Measurements from ENCODE around the gene MAMLD1.
"Not testable (repeated sequence)": the region's sequence is repeated elsewhere in the genome, so short reads cannot be mapped to it uniquely, and the experiment has no call there.

The MAMLD1 gene

DNA sequence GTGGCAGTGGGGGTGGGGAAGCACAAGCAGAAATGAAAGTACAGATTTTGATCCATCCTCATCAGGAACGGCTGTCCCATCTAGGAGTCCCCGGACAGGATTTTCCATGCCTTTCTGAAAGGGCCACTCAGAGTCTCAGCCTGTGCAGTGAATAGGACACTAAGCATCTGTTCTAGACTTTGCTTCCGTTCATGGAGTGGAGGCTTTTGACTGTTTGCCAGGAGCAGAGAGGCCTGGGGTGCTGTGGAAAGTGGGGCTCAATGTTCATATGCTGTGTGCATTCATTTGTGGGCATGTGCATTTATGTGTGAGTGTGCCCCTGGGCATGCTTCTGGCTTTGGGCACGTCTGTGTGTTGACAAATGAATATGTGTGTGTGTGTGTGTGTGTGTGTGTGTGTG lies 25.6 kb upstream of the MAMLD1 start:
- Mint-ChIP-seq H3K27me3 (no peaks in the 10 kb centered on the region), H3K4me3 (no peak overlapping the region), H3K4me1 (peaks cover 9% of the 10 kb centered on the region), H3K9me3 (no peaks in the 10 kb centered on the region), H3K27ac (no peak overlapping the region)
- no peak for DNase-seq
- ATAC-seq: no peak

DNA sequence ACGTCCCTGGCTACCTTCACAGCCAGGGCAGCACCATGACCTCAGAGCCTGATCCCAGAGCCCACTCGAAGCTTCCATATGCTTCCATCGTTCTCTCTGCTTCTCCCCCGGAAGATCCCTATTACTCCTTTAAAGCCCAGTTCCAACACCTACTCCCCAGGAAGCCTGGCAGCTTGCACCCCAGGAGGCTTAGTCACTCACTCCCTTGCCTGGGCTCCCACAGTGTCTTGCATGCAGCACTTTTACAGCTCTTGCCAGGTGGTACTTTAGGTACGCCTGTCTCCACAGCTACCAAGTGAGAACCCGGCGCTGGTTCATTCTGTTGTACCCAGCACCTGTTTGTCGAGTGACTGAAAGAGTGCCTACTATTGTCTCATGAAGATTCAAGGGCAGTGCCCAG lies 24.5 kb upstream of the MAMLD1 start:
- DNase-seq (no peak), ATAC-seq (no peak)
- no peaks in the 10 kb centered on the region for H3K27me3 Mint-ChIP-seq
- H3K4me1 Mint-ChIP-seq: no peaks in the 10 kb centered on the region
- no peaks in the 10 kb centered on the region for H3K9me3 Mint-ChIP-seq
- no peak overlapping the region for H3K4me3 Mint-ChIP-seq
- H3K27ac Mint-ChIP-seq: no peak overlapping the region

DNA sequence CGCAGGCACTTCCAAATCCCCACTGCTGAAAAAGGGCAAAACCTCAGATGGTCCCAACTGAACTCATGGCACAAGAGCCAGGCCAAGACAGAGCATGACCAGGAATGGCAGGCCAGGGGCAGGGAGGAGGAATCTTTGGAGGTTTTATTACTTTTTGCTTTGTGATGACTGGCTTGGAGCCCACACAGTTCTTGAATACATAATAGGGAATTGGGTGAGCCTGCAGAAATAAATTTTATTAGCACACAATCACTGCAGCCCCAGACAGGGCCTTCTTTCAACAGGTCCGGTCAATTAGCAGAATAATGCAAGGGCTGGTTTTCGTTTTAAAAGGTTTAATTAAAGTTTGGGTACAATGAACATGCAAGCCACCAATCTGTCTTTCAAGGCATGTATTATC lies 23.4 kb upstream of the MAMLD1 start:
- Mint-ChIP-seq H3K4me1 (no peaks in the 10 kb centered on the region), H3K9me3 (no peaks in the 10 kb centered on the region), H3K27me3 (no peaks in the 10 kb centered on the region), H3K4me3 (no peak overlapping the region), H3K27ac (no peak overlapping the region)
- no peak for DNase-seq
- ATAC-seq: no peak

DNA sequence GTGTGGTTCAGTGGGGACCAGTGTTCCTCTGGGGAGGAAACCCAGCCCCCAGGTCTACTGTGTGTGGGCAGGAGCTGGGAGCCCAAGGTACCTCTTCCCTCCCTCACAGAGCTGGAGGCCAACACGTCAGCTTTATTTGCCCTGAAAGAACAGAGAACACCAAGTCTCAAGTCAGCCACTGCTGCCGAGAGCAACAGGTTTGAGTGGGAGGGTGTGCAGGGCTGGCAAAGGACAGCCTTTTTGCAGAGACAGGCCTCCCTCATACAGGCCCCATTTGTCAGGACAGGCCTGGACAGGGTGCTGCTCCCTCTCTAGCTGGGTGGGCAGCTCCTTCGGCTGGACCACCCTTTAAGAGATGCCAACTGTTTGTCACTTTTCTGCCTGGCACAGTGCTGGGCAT lies 22.8 kb upstream of the MAMLD1 start:
- H3K27me3 Mint-ChIP-seq, H3K4me3 Mint-ChIP-seq, ATAC-seq, H3K9me3 Mint-ChIP-seq, H3K4me1 Mint-ChIP-seq, DNase-seq, H3K27ac Mint-ChIP-seq: not testable (repeated sequence)

DNA sequence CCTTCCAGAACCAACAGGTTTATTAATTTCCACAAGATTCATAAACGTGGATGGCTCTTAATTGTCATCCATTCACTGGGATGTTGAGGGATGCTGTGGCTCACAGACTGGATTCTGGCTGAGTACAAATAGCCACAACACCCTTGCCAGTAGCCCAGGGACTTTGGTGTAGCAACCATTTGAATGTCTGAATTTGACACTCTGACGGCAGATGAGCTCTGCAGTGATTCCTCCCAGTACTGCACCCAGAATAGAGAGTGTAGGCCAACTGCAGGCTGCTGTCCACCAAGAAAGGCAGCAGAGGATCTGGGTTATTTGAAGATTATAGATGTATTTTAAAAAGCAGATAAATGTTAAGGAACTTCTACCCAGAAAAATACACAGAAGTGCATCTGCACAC lies 15.6 kb upstream of the MAMLD1 start:
- DNase-seq (no peak), ATAC-seq (no peak)
- Mint-ChIP-seq H3K9me3 (no peaks in the 10 kb centered on the region), H3K4me3 (no peak overlapping the region), H3K27ac (no peak overlapping the region), H3K27me3 (peaks cover 7% of the 10 kb centered on the region), H3K4me1 (no peaks in the 10 kb centered on the region)

DNA sequence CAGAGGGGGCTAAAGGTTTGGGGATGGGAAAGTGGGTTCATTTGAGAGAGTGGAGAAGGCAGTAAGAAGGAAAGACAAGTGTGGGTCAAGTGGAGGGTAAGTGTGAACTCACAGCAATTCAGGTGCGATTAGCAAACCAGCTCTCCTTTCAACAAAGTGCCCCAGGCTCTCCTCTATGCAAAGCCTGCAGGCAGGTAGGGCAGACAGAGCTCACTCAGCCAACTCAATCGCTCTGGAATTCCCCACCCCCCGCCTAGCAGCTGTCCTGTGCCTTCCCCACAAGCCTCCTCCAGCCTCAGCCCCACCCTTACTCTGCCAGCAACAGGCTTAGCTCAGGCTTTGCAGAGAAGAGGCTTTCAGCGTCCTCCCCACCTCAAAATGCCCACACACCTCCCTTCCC lies 14.8 kb upstream of the MAMLD1 start:
- ATAC-seq (no peak), DNase-seq (no peak)
- no peak overlapping the region for H3K27ac Mint-ChIP-seq
- H3K4me1 Mint-ChIP-seq: no peaks in the 10 kb centered on the region
- no peaks in the 10 kb centered on the region for H3K9me3 Mint-ChIP-seq
- no peak overlapping the region for H3K4me3 Mint-ChIP-seq
- peaks cover 7% of the 10 kb centered on the region for H3K27me3 Mint-ChIP-seq

DNA sequence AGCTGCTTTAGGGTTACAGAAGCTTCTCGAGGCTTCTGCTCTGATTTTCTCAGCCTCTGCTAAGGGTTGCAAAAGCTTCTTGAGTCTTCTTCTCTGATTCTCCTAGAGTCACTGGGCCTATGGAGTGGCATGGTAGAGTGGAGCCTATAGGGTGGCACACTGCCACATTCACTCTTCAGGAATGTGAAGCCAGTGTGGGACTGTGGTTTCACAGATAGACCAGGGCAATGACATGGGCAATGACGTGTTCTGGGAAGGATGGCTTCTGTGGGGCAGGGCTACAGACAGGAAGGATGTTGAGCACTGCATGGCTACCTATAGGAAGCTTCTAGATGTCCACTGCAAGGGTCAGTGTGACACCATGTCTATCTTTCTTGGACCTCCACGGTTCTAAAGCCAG lies 11.0 kb upstream of the MAMLD1 start:
- H3K4me3 Mint-ChIP-seq: no peak overlapping the region
- H3K27me3 Mint-ChIP-seq: peaks cover 7% of the 10 kb centered on the region
- no peak overlapping the region for H3K27ac Mint-ChIP-seq
- no peak for ATAC-seq
- no peaks in the 10 kb centered on the region for H3K4me1 Mint-ChIP-seq
- no peak for DNase-seq
- H3K9me3 Mint-ChIP-seq: no peaks in the 10 kb centered on the region

DNA sequence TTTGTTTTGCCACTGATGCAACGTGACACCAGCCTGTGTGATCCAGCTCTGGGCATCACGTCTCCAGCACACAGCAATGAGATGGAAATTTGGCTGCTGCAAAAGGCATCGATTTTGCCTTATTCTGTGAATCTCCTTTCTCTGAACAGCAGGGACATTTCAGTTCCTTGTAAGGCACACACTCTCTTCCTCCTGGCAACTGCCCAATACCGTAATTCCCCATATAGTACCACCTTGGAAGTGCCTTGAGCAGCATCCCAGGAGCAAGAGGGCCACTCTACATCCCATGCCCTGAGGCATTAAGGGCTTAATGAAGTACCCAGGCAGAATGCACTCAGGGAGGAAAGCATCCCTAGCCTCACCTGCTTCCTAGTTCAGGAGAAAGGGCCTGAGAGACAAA lies 10.5 kb upstream of the MAMLD1 start:
- ATAC-seq (no peak), DNase-seq (no peak)
- no peaks in the 10 kb centered on the region for H3K9me3 Mint-ChIP-seq
- no peak overlapping the region for H3K27ac Mint-ChIP-seq
- H3K4me3 Mint-ChIP-seq: no peak overlapping the region
- H3K4me1 Mint-ChIP-seq: no peaks in the 10 kb centered on the region
- H3K27me3 Mint-ChIP-seq: peaks cover 7% of the 10 kb centered on the region

DNA sequence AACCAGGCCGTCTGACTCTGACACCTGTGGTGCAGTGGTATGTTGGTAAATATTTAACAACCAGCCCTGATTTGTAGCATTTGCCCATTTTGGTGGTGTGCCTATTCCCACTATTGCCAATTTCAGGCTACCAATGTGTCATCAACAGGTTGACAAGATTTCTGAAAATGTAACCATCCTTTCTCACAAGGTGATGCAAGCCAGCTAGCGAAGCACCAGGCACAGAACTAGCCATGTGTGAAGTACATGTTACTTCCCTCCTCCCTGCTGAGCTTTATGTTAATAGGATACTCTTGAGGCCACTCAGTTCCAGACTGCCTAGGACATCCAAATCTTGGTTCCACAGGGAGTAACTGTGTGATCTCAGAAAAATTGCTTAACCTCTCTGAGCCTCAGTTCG lies 7.2 kb upstream of the MAMLD1 start:
- DNase-seq: no peak
- peaks cover under 1% of the 10 kb centered on the region for H3K4me1 Mint-ChIP-seq
- no peak for ATAC-seq
- H3K27ac Mint-ChIP-seq: no peak overlapping the region
- no peaks in the 10 kb centered on the region for H3K9me3 Mint-ChIP-seq
- no peak overlapping the region for H3K4me3 Mint-ChIP-seq
- H3K27me3 Mint-ChIP-seq: peaks cover 26% of the 10 kb centered on the region

DNA sequence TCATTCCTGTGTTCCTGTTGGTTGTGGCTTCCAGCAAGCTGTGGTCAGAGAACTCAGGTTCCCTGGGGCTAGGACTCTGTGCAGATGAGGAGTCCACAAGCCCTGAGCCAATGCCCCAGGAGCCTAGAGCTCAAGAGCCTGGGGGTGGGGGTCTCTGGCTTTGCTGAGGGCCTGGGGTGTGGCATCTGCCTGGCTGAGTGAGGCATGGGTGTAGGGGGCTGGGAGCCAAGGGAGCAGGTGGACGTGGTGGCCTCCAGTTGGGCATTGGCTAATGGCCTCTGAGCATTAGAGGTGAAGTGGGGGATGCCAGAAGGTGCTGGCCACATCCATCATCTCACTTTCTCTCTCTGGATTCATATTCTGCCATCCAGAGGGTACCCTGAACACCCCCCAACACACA lies 5.3 kb upstream of the MAMLD1 start:
- Mint-ChIP-seq H3K27me3 (peaks cover 45% of the 10 kb centered on the region), H3K4me1 (peaks cover 20% of the 10 kb centered on the region), H3K4me3 (no peak overlapping the region), H3K9me3 (no peaks in the 10 kb centered on the region), H3K27ac (no peak overlapping the region)
- DNase-seq (no peak), ATAC-seq (no peak)

DNA sequence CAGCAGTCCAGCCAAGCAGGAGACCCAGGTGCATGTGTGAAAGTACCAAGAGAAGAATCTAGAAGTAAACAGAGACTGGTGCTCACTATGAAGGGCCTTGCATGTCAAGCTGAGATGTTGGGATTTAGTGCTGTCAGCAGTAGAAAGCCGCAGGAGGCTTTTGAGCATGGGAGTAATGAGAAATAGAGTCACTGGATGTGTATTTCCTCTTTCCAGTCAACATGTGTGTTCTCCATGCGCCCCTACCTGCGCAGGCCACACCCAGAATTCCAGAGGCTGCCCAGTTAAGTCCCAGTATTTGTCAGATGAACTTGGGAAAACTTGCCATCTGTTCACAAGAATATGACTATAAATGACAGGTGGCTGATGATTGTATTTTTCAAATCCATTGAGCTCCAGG lies 4.5 kb upstream of the MAMLD1 start:
- no peak for DNase-seq
- Mint-ChIP-seq H3K4me1 (peaks cover 22% of the 10 kb centered on the region), H3K9me3 (no peaks in the 10 kb centered on the region), H3K27ac (no peak overlapping the region), H3K27me3 (peaks cover 47% of the 10 kb centered on the region), H3K4me3 (no peak overlapping the region)
- no peak for ATAC-seq

DNA sequence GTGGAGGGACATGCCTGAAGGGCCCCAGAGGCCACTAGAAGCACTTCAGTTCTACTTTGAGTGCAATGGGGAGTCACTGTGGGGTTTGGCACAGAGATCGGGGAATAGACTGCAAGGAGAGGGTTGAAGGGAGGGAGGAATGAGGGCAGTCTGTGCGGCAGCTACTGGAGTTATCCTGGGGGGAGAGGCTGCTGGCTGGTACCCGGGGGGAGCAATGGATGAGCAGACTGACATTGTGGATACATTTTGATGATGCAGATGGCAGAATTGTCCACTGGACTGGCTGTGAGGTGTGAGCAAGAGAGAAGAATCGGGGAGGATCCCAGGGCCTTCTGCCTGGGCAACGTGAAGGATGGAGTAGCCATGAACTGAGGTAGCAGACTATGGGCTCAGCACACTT lies 2.8 kb upstream of the MAMLD1 start:
- ATAC-seq (no peak), DNase-seq (no peak)
- H3K9me3 Mint-ChIP-seq: no peaks in the 10 kb centered on the region
- H3K27me3 Mint-ChIP-seq: peaks cover 47% of the 10 kb centered on the region
- H3K4me3 Mint-ChIP-seq: no peak overlapping the region
- peaks cover 22% of the 10 kb centered on the region for H3K4me1 Mint-ChIP-seq
- no peak overlapping the region for H3K27ac Mint-ChIP-seq

DNA sequence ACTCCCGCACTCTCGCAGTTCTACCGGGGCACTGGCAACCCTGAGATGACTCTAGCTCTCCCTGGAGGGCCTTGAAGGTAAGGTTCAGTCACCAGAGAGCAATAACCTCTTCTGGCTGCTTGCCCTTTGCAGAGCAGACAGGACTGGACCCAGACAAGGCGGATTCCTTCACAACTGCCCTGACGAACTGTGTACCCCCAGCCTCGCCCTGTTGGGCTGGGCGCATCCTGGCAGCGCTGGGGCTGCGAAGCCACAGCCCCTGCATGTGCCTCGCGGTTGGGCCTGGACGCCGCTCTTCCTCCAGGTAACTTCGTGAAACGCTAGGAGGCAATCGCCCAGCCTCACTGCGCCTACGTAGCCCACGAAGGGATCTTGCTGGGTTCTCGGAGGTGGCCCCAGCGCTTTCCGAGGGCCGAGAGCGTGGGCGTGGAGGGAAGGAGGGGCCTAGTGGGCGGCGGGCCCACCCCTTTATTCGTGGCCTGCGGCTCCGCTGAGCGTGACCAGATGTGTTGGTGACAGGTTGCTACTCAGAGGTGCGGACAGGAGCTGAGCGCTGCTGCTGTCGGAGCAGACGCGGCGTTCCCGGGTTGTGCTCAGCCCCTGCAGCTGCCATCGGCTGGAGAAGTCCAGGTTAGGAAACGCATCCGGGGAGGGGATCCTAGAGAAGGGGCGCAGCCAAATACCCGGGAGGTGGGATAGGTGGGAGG lies 1.9 kb upstream of the MAMLD1 start:
- peak overlapping the region in 1 of 2 donors; percentile 65 for H3K27ac Mint-ChIP-seq
- ATAC-seq: peak; percentile 40
- H3K27me3 Mint-ChIP-seq: peaks cover 47% of the 10 kb centered on the region
- H3K4me1 Mint-ChIP-seq: peaks cover 30% of the 10 kb centered on the region
- H3K9me3 Mint-ChIP-seq: no peaks in the 10 kb centered on the region
- peak; percentile 36 to 47 for DNase-seq
- H3K4me3 Mint-ChIP-seq: peak overlapping the region; percentile 93 to 98

DNA sequence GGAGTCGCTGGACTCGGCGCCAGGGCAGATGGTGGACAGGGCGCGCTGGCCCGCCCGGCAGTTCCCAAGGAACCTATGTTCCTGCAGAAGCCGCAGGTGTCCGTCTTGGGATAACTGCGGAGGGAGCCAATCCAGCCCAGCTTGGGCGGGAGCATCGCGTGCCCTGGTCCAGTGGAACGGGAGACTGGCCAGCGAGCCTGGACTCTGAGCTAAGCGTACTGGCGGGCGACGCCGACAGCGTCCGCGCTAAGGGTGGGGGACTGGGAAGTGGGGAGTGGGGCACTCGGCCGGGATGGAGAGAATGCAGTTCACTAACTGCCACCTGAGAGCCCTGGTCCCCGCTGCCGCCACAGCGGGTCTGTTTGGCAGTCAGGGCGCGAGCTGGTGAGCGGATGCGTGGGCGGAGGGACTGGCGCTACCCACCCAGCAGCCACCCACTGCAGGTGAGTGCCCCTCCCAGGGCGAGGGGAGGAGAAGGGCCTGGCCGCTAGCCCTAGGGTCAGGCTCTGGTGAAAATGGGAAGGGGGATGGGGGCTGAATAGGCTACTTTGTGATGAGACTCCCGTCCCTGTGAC lies 1.3 kb upstream of the MAMLD1 start:
- Mint-ChIP-seq H3K4me3 (peak overlapping the region; percentile 93 to 98), H3K9me3 (no peaks in the 10 kb centered on the region), H3K4me1 (peaks cover 36% of the 10 kb centered on the region), H3K27ac (peak overlapping the region in 1 of 2 donors; percentile 65), H3K27me3 (peaks cover 47% of the 10 kb centered on the region)
- ATAC-seq (no peak), DNase-seq (peak; percentile 25 to 32)

DNA sequence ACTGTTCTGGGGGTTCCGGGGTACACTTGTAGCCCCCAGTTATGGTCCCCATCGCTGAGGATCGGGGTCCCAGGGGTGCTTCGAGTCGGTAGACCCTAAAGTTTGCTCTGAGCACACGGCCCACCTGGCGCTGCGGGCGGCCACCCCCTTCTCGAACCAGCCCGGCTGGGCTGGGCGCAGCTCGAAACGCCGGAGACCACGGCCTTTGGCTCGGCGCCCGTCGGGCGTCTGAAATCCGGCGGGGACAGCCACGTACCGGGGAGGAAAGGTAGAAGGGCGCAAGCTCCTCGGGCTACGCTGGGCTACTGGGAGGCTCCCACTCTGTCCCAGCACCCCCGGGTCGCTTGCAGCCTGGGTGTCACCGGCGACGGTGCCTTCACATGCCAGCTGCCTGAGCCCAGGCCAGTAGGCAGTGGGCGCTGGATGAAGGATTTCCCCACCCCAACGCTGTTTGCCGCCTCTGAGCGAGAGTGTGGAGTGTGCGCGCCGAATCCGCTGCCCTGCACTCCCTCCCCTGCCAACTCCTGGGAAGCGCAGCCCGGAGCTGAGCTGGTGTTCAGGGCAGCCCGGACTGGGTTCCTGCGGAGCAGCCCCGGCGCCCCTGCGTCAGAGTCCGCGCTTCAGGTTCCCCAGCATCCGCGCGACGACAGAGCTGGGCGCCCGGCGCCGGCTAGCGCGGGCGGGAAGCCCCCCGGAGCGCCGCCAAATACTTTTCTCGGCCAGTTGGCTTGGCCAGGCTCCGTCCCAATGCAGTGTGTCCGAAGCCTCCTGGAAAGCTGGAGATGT lies 637 bp downstream of the MAMLD1 start:
- peak; percentile 32 for ATAC-seq
- Mint-ChIP-seq H3K27me3 (peaks cover 37% of the 10 kb centered on the region), H3K27ac (peak overlapping the region in 1 of 2 donors; percentile 59), H3K4me1 (peaks cover 38% of the 10 kb centered on the region), H3K4me3 (peak overlapping the region; percentile 71 to 76), H3K9me3 (no peaks in the 10 kb centered on the region)
- peak; percentile 29 to 34 for DNase-seq

DNA sequence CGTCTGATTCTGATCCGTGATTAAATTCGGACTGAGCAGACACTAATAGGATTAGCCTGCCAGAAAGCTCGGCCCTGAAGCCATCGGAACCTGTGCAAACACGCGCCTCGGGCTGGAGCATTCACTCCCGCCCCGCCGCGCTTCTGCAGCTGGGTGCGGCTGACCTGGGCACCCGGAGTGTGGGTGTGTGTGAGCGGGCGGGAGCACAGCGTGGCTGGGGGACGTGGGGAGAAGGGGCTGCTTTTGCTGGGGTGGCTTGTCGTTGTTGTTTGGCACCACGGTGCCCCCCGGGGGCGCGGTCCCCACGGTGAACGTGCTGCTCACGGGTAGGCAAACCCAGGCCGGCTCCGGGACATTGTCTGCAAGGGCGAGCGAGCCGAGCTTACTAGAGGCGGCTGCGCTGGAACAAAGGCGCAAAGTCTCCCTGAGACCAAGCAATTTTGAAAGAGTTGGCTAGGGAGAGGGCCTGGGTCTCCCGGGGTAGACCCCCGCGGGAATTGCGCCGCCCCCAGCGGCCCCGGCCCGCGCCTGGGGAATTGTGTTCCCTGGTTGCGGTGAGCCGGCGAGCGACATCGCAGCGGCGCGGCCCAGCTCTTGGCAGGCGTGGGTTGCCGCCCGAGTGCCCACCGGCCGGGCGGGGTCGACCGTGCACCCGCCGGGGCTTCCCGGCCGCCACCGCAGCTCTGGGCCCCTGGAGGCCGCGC lies 1.4 kb downstream of the MAMLD1 start:
- DNase-seq (peak; percentile 21 to 40), ATAC-seq (peak; percentile 16)
- H3K9me3 Mint-ChIP-seq: no peaks in the 10 kb centered on the region
- H3K4me3 Mint-ChIP-seq: peak overlapping the region; percentile 71 to 76
- H3K4me1 Mint-ChIP-seq: peaks cover 38% of the 10 kb centered on the region
- H3K27ac Mint-ChIP-seq: no peak overlapping the region
- peaks cover 35% of the 10 kb centered on the region for H3K27me3 Mint-ChIP-seq
